Measurements from ENCODE around the gene DCC.

The DCC gene

GRCh38 chr18:52948868-52949444 lies 609.0 kb downstream of the DCC start:
- no peak for DNase-seq

- DNase-seq, result no peak
Measured at GRCh38 chr18:52950155-52950554, 610.2 kb downstream of the DCC start.

GRCh38 chr18:52953387-52953786 lies 613.4 kb downstream of the DCC start:
- no peak for DNase-seq

- DNase-seq, result no peak
Measured at GRCh38 chr18:52963481-52963880, 623.5 kb downstream of the DCC start.

- DNase-seq, result no peak
Measured at GRCh38 chr18:52970686-52971085, 630.7 kb downstream of the DCC start.

- no peak for DNase-seq
Measured at GRCh38 chr18:52971097-52971496, 631.1 kb downstream of the DCC start.

GRCh38 chr18:52979892-52980291 lies 639.9 kb downstream of the DCC start:
- no peak for DNase-seq

GRCh38 chr18:52991246-52991645 lies 651.2 kb downstream of the DCC start:
- no peak for DNase-seq

GRCh38 chr18:52992041-52992440 lies 652.0 kb downstream of the DCC start:
- DNase-seq, result no peak

- no peak for DNase-seq
Measured at GRCh38 chr18:52995875-52996274, 655.9 kb downstream of the DCC start.

- no peak for DNase-seq
Measured at GRCh38 chr18:52999633-53000032, 659.6 kb downstream of the DCC start.

GRCh38 chr18:53004798-53005197 lies 664.8 kb downstream of the DCC start:
- DNase-seq, result no peak

- no peak for DNase-seq
Measured at GRCh38 chr18:53018791-53019190, 678.8 kb downstream of the DCC start.

GRCh38 chr18:53025247-53025646 lies 685.2 kb downstream of the DCC start:
- no peak for DNase-seq

GRCh38 chr18:53028565-53028964 lies 688.6 kb downstream of the DCC start:
- DNase-seq, result no peak

GRCh38 chr18:53033128-53033527 lies 693.1 kb downstream of the DCC start:
- no peak for DNase-seq

GRCh38 chr18:53038608-53039007 lies 698.6 kb downstream of the DCC start:
- DNase-seq, result no peak

GRCh38 chr18:53040286-53040685 lies 700.3 kb downstream of the DCC start:
- DNase-seq, result no peak

GRCh38 chr18:53056064-53056463 lies 716.1 kb downstream of the DCC start:
- no peak for DNase-seq

GRCh38 chr18:53070788-53071187 lies 730.8 kb downstream of the DCC start:
- DNase-seq, result no peak

- no peak for DNase-seq
Measured at GRCh38 chr18:53080687-53081086, 740.7 kb downstream of the DCC start.

GRCh38 chr18:53093636-53094035 lies 753.6 kb downstream of the DCC start:
- DNase-seq, result no peak

- no peak for DNase-seq
Measured at GRCh38 chr18:53101536-53102105, 761.6 kb downstream of the DCC start.

- DNase-seq, result no peak
Measured at GRCh38 chr18:53114441-53114840, 774.4 kb downstream of the DCC start.

GRCh38 chr18:53115876-53116585 lies 776.0 kb downstream of the DCC start:
- no peak for DNase-seq
